ENCODE data around the gene RPL5. TPM values are rescaled to one million over a fixed set of nuclear protein-coding genes. Genes with fewer than 3 reads are reported as not detected.

Gene RPL5
- total and polyA plus RNA-seq, 2 donors (not counting 1 experiment from before 2014, with no cell fraction given) = 1,104 to 1,477 TPM

- ChIA-PET CTCF (interaction anchor here (0.6 to 7.3 kb wide), 28 partner anchors 10 to 1657 kb away, joined by 3 to 168 read pairs (median 4); partner anchors contain the start of genes EVI5 and RPL5), POLR2A (interaction anchor here (0.7 kb wide), 1 partner anchor 49 kb away, joined by 9 read pairs; no protein-coding TSS in a partner anchor)
- no peaks in the 10 kb centered on the region for H3K79me2 ChIP-seq (ENCODE audit: control insufficient read depth, insufficient read depth, low read length)
- H3K4me1 Mint-ChIP-seq = peaks cover 2% of the 10 kb centered on the region
- peaks cover 4% of the 10 kb centered on the region for H3K27me3 Mint-ChIP-seq
- no peak overlapping the region for H3K4me3 ChIP-seq (ENCODE audit: control extremely low read depth in 1 of 5, extremely low read depth in 1 of 5, insufficient read depth in 1 of 5, low read depth in 2 of 5, low read length in 4 of 5)
- no peaks in the 10 kb centered on the region for H3K27me3 ChIP-seq (replicated peaks in 1 of 4; ENCODE audit: control extremely low read depth in 1 of 4, control insufficient read depth in 3 of 4, insufficient read depth in 4 of 4, low read length in 3 of 4)
- peak; percentile 80 for TF ChIP-seq CTCF (IDR thresholded peaks at IDR 0.05)
- no peak for TF ChIP-seq EZH2 (IDR thresholded peaks at IDR 0.05; ENCODE audit: borderline replicate concordance, insufficient read depth, low read depth, low read length, poor library complexity, severe bottlenecking)
- WGBS (ENCODE audit: insufficient coverage) = 89% methylated on average over 2 of the region's 3 CpGs
- no peak overlapping the region for H3K27ac ChIP-seq (ENCODE audit: low read length in 2 of 2)
- no peak overlapping the region for H2AFZ ChIP-seq (ENCODE audit: insufficient read depth, low read depth, low read length, poor library complexity, severe bottlenecking)
- H4K20me1 ChIP-seq (ENCODE audit: control insufficient read depth, insufficient read depth, low read length, poor library complexity, severe bottlenecking) = no peaks in the 10 kb centered on the region
- H3K27ac Mint-ChIP-seq = no peak overlapping the region
- H3K4me1 ChIP-seq (ENCODE audit: control insufficient read depth in 2 of 2, insufficient read depth in 2 of 2, low read length in 2 of 2) = no peaks in the 10 kb centered on the region
- no peak overlapping the region for H3K4me3 Mint-ChIP-seq
- intact Hi-C loops (cut with micrococcal nuclease) = loop anchor here (1.0 kb wide), 2 partner anchors 69 to 508 kb away; no protein-coding TSS in a partner anchor
- H3K36me3 ChIP-seq (replicated peaks in 1 of 2; ENCODE audit: control extremely low read depth in 1 of 2, control insufficient read depth in 1 of 2, extremely low read depth in 1 of 2, insufficient read depth in 2 of 2, low read length in 1 of 2) = no peaks in the 10 kb centered on the region
- DNase-seq = peak; percentile 63
- H3K9me3 Mint-ChIP-seq (ENCODE audit: insufficient read depth) = no peaks in the 10 kb centered on the region
- no peak overlapping the region for H3K4me2 ChIP-seq (replicated peaks; ENCODE audit: low read depth, low read length, poor library complexity, severe bottlenecking)
- no peaks in the 10 kb centered on the region for H3K9me3 ChIP-seq (ENCODE audit: control extremely low read depth in 1 of 3, control insufficient read depth in 2 of 3, insufficient read depth in 1 of 3, low read length in 2 of 3)
- peak; percentile 58 for ATAC-seq (ENCODE audit: low read depth)
- no peak overlapping the region for H3K9ac ChIP-seq (ENCODE audit: low read length)
Measured at GRCh38 chr1:92817986-92818764, 13.7 kb upstream of the RPL5 start.

- Mint-ChIP-seq H3K4me1 (peaks cover 2% of the 10 kb centered on the region), H3K9me3 (ENCODE audit: insufficient read depth) (no peaks in the 10 kb centered on the region), H3K27ac (no peak overlapping the region), H3K4me3 (no peak overlapping the region), H3K27me3 (peaks cover 4% of the 10 kb centered on the region)
- H3K4me2 ChIP-seq (replicated peaks; ENCODE audit: low read depth, low read length, poor library complexity, severe bottlenecking) = no peak overlapping the region
- no peaks in the 10 kb centered on the region for H3K79me2 ChIP-seq (ENCODE audit: control insufficient read depth, insufficient read depth, low read length)
- no peak overlapping the region for H3K4me3 ChIP-seq (ENCODE audit: control extremely low read depth in 1 of 5, extremely low read depth in 1 of 5, insufficient read depth in 1 of 5, low read depth in 2 of 5, low read length in 4 of 5)
- WGBS (ENCODE audit: insufficient coverage) = 94% methylated on average over 3 of the region's 3 CpGs
- no peak for ATAC-seq (ENCODE audit: low read depth)
- H3K27me3 ChIP-seq (replicated peaks in 1 of 4; ENCODE audit: control extremely low read depth in 1 of 4, control insufficient read depth in 3 of 4, insufficient read depth in 4 of 4, low read length in 3 of 4) = no peaks in the 10 kb centered on the region
- no peak overlapping the region for H3K27ac ChIP-seq (ENCODE audit: low read length in 2 of 2)
- TF ChIP-seq CTCF (IDR thresholded peaks at IDR 0.05) = no peak
- no peak for TF ChIP-seq EZH2 (IDR thresholded peaks at IDR 0.05; ENCODE audit: borderline replicate concordance, insufficient read depth, low read depth, low read length, poor library complexity, severe bottlenecking)
- no peaks in the 10 kb centered on the region for H3K36me3 ChIP-seq (replicated peaks in 1 of 2; ENCODE audit: control extremely low read depth in 1 of 2, control insufficient read depth in 1 of 2, extremely low read depth in 1 of 2, insufficient read depth in 2 of 2, low read length in 1 of 2)
- no peaks in the 10 kb centered on the region for H3K4me1 ChIP-seq (ENCODE audit: control insufficient read depth in 2 of 2, insufficient read depth in 2 of 2, low read length in 2 of 2)
- H3K9me3 ChIP-seq (ENCODE audit: control extremely low read depth in 1 of 3, control insufficient read depth in 2 of 3, insufficient read depth in 1 of 3, low read length in 2 of 3) = no peaks in the 10 kb centered on the region
- no peaks in the 10 kb centered on the region for H4K20me1 ChIP-seq (ENCODE audit: control insufficient read depth, insufficient read depth, low read length, poor library complexity, severe bottlenecking)
- intact Hi-C loops (cut with micrococcal nuclease) = no loop called here
- ChIA-PET CTCF (interaction anchor here (1.4 to 7.3 kb wide), 4 partner anchors 11 to 511 kb away, joined by 5 to 168 read pairs (median 26); partner anchors contain the start of gene RPL5), POLR2A (no interaction called here)
- H3K9ac ChIP-seq (ENCODE audit: low read length) = no peak overlapping the region
- no peak for DNase-seq
- H2AFZ ChIP-seq (ENCODE audit: insufficient read depth, low read depth, low read length, poor library complexity, severe bottlenecking) = no peak overlapping the region
Measured at GRCh38 chr1:92820024-92820423, 11.8 kb upstream of the RPL5 start.
